Stimulated activated naive CD8-positive, alpha-beta T cell treated with anti-CD3 and anti-CD28 coated beads, Interleukin-15, Interleukin-2, amounts not matched to agents 100 U/mL and 50 U/mL, for 24 hours (primary cell): Measurements from ENCODE around the gene VAC14.
"Not testable (repeated sequence)": the region's sequence is repeated elsewhere in the genome, so short reads cannot be mapped to it uniquely, and the experiment has no call there.

Experiments
- ATAC-seq: fragments of 150-1000 bp; cut with Tn5 transposase; one replicate; pipeline ENCODE4 v1.10.0; 2021
- DNase-seq: peaks from one replicate; pipeline ENCODE4 v3.0.0; 2021

VAC14 gene

DNA sequence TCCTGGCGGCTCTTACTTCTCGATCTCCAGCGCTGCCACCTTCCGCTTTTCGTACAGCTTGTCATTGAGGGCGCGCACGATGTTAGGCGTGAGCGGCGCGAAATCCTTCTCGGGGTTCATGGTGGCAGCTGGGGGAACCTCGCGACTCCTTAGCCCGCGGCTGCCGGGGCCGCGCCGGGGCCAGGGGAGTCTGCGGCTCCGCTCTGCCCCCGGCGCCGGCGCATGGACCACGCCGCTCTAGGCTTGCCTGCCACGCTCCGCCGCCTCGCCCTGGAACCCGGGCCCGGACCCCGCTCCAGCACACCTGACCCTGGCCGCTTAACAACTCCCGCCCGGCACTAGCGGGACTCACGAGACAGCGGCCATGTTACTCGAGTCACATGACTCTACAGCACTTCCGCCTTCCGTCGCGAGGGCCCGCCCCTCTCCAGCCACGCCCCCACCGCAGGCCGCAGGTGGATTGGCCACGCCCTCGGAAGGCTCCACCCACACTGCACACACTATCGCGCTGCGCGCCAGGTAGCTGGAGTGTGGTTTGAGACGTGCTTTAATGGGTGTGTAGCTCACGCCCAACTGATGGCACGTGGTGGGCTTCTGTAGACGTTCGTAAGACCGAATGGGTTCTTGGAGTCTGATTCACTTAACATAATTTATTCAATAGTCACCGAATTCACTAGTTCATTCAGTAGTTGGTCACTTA lies at the start of gene VAC14:
VAC14 (minus strand) TSS at position 378 of the 700 bp plus-strand sequence; CDS start at position 120, 258 bp downstream.
- ATAC-seq (peak; percentile 93), DNase-seq (peak; percentile 97)

- not testable (repeated sequence) for ATAC-seq
These were observed 22.6 kb upstream of the VAC14 start for GRCh38 chr16:70823498-70824118.

GRCh38 chr16:70822734-70823133 lies 21.8 kb upstream of the VAC14 start:
- DNase-seq, ATAC-seq: not testable (repeated sequence)

More at GRCh38 chr16:70823498-70824118, 22.6 kb upstream of the VAC14 start:
- DNase-seq, result not testable (repeated sequence)

GRCh38 chr16:70818088-70818487 lies 17.1 kb upstream of the VAC14 start:
- ATAC-seq, result not testable (repeated sequence)

GRCh38 chr16:70809392-70810060 lies 8.6 kb upstream of the VAC14 start:
- no peak for ATAC-seq
- DNase-seq, result no peak

More at GRCh38 chr16:70818088-70818487, 17.1 kb upstream of the VAC14 start:
- not testable (repeated sequence) for DNase-seq

DNA sequence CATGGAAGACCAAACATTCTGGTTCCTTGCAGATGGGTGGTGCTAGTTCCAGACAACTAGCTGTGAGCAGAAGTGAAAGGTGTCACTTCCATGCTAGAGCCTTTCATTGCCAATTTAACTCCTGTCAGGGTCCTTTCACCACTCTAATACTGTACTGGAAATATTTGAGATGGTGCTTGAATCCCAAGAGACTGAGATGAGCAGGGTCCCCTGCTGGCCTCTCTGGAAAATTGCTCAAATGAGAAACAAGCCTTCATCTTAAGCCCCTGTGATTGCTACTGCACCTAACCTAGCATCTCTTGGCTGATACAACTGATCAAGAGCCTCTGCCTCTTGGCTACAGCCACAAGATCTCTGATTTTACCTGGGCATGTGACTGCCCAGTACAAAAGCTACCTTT lies 7.4 kb upstream of the VAC14 start:
- DNase-seq, result no peak

DNA sequence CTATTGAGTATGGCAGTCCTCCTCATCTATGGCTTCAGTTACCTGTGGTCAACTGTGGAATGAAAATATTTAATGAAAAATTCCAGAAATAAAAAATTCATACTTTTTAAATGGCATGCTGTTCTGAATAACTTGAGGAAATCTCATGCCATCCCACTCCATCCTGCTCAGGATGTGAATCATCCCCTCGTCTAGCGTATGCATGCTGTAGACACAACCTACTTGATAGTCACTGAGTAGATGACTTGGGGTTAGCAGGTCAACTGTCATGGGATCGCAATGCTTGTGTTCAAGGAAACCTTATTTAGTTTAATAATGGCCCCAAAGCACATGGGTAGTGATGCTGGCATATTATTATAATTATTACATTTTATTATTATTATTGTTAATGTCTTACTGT lies 4.8 kb upstream of the VAC14 start:
- no peak for ATAC-seq
- DNase-seq, result no peak

More for the DNA sequence above, 7.4 kb upstream of the VAC14 start:
- ATAC-seq, result no peak

DNA sequence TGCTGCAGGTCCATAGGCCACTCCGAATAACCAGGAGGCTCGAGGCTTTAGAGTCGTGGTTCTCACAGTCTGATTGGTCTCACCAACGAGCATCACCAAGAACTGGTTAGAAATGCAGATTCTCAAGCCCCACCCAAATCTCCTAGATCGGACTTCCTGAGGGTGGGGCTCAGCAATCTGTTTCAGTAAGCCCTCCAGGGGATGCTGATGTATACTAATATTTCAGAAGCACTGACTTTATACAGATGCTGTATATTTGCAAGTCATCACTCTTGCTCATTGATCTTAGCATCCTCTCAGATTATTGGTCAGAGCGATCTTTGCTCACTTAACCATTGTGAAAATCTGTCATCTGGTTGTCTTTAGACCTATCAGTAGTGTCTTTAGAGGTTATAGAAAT lies 4.4 kb upstream of the VAC14 start:
- DNase-seq (no peak), ATAC-seq (no peak)

DNA sequence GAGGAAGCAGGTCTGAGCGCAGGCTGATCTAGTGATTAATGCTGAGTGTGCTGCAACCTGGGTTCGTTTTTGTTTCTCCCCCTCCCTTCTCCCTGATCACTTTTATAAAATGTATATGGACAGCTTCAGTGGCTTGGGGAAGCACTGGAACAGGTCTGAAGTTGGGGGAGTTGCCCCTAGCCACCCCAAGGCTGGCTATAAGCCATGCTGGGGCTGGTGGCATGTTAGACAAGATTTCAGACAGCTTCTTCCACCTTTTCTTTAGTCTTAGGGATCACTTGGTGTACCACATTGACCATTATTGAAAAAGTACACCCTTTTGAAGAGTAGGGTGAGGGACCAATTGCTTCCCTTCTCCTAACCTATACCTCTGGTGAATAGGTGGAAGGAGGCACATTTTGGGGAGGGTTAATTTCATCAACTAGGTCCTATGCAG lies 3.8 kb upstream of the VAC14 start:
- no peak for DNase-seq
- no peak for ATAC-seq

DNA sequence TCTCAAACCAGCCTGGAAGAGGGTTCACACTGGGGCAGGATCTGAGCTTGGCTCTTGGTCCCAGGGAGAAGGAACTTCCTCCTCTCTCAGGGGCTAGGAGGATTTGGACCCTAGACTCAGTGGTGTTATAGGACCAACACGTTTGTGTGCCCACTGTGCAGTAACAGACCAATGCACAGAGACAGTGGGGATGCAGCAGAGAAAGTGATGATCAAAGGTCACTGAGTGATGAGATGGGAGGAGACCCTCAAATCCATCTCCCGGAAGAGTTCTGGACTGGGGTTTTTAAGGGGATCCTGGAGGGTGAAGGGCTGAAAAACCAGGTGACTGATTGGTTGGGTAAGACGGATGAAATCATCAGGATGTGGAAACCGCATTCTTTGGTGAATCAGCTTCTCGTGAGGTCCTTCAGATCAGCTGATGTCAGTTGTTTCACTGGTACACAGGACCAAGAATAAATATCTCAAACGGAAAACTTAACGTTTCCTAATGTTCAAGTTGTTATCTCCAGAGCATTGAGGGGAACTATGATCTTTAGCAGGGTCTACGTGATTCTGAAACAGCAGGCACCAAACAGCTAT lies 3.3 kb upstream of the VAC14 start:
- ATAC-seq (no peak), DNase-seq (no peak)

GRCh38 chr16:70803319-70803718 lies 2.4 kb upstream of the VAC14 start:
- ATAC-seq (no peak), DNase-seq (no peak)

- ATAC-seq (no peak), DNase-seq (no peak)
These were observed 653 bp upstream of the VAC14 start for GRCh38 chr16:70801611-70802010.

DNA sequence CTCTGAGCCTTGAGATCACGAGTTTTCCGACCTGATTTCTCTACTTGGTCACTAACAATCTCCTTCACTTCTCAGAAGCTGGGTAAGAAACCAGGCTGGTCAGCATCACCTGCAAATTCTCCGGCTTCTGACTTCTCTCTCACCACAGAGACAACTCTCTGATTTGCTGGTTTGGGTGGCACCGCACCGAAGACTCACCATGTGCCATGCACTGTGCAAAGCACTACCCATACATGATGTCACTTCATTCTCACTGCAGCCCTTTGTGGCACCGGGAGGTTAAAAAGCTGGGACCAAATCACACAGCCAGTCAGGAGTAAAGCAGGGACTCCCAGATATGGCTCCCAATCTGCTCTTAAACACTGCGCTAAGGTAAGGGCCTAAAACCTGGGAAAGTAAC lies 647 bp downstream of the VAC14 start:
- ATAC-seq (no peak), DNase-seq (peak; percentile 15)

DNA sequence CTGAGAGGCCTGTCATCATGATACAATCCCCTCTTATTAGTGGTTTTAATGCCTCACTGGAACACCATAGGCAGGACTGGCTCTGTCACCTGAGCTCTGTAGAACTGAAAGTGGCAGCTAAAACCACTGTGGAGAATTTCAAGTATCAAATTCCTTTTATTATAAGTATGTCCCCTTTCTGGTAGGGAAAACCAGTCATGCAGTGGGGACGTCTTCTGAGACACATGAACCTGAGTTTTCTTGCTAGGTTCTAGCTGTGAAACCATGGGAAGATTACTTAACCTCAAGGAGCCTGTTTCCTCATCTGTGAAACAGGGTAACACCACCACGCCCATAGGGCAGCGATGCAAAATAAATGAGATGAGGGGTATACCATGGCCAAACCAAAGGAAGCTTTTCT lies 4.7 kb downstream of the VAC14 start:
- DNase-seq (no peak), ATAC-seq (no peak)

DNA sequence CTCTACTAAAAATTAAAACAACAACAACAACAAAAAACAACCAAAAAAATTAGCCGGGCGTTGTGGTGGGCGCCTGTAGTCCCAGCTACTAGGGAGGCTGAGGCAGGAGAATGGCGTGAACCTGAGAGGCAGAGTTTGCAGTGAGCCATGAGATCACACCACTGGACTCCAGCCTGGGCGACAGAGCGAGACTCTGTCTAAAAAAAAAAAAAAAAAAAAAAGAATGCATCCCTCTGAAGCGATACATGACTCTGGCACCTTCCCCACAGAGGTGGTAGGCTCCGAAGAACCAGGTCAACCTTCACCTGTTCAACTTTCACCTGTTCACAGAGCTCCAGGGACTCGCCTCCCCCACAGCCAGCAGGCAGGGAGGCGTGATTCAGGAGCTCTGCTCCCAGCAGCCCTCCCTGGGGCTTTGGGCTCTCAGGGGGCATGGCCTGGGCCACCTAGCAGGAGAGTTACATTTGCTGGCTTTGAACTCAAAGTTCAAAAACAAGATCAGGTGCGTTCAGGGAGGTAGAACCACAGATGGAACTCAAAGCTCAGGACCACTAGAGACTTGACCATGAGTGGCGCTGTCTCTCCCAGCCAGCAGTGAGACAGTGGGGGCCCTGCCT lies 5.6 kb downstream of the VAC14 start:
- ATAC-seq (no peak), DNase-seq (no peak)

DNA sequence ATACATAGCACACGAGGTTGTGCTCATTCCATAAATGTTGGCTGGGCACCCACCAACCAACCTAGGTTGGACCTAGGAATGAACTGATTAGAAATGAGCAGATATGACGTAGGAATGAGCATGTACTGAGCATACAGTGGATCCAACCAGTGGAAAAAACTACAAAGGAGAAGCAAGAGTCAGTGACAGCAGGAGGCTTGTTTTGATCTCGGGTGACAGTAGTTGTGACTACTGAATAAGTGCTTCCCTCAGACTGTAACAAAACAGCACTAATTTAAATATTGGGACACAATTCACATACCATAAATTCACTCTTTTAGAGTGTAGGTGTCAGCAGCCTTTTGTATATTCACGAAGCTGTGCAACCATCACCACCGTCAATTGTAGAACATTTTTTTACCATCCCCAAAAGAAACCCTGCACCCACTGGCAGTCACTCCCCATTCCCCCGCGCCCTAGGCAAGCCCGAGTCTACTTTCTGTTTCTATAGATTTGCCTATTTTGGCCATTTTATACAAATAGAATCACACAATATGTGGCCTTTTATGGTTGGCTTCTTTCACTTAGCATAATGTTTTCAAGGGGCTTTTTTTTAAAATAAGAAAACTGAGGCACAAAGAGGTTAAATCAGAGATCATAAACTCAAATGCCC lies 7.0 kb downstream of the VAC14 start:
- DNase-seq, result no peak

DNA sequence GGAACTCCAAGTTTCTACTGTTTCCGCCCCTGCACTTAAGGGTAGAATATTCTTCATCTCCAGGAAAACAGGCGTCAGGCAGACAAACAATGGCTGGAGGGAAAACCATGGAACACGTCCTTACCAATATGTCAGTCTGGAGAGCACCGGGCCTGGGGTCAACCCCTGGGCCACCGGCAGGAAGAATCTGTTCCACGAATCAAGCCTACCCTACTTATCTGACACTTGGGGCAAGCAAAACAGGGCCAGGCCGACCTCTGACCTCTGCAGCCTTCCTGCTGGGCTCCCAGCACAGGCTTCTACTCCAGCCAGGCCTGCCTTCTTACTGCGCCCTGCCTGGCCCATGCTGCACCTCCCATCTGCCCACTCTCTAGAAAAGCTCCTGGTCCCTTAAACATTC lies 10.1 kb downstream of the VAC14 start:
- ATAC-seq, result no peak
- DNase-seq, result no peak

More for the DNA sequence above, 7.0 kb downstream of the VAC14 start:
- no peak for ATAC-seq

DNA sequence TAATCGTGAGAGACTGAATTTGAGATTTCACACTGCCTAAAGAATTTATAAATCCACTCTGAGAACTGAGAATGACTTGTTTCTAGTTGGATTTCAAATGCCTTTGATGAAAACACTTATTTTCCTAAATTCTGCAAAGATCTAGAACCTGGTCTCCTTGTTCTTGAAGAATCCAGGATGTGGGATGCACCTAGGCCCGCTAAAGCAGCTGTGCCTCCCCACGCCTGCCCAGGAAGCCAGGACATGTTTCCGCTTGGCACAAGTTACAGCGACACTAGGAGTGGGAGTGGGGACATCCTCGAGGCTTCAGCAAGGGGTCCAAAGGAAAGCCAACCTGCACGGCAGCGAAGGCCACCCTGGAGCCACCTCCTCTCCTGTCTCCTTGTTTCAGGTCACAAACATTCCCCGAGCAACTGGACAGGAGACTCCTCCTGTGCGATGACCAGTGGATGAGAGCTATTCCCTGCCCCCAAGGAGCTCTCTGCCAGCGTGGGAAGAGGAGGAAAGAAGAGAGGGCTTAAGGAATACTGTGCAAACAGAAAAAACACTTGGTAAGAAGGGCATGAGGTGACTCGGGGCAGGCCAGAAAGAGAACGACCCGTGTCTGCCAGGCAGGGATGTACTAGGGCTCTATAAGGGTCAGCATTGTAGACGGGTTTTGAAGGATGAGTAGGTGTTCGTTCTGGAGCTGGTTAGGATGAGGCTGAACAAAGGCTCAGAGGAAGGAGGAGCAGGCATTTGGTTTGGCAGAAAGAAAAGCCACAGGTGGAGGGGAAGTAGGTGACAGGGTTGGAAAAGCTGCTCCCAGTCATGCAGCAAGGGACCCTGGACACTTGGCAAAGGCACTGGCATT lies 11.1 kb downstream of the VAC14 start:
- no peak for DNase-seq
- no peak for ATAC-seq

DNA sequence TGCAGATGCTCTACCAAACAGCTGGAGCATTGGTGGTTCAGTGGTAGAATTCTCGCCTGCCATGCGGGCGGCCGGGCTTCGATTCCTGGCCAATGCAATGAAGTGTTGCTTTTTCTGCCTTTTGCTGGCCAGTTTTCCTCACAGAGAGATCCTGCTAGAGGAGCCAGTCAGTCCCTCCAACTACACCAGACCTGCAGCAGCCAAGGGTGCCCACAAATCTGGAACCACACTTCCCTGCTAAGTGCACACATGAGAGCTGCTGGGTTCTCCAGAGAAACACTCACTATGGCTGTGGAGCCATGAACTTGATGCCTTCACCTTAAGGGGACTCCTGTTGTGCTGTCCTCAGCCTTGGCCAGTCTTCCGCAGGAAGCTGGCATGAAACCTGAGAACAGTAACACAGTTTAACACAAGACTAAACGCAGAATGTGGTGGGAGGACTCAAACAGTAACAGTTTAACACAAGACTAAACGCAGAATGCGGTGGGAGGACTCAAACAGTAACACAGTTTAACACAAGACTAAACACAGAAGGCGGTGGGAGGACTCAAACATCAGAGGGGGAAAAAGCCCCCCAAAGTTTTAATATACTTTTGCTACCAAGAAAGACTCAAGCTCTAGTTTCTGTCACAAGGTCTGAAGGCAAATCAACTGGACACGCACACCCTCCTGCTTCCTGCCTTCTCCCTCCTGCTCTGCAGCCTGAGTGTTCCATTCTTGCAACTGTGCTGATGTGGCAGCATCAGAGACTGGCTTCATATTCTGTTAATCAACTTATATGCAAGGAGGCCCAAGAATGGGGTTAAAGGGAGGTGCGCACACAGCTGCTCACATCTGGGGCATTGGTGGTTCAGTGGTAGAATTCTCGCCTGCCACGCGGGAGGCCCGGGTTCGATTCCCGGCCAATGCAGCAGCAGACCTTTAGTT lies 12.0 kb downstream of the VAC14 start:
- DNase-seq, result no peak
- ATAC-seq, result no peak
